Chondrocyte (in vitro differentiated cells): Measurements from ENCODE around the gene CD47. TPM values are rescaled to one million over a fixed set of nuclear protein-coding genes. Genes with fewer than 3 reads are reported as not detected.

Experiments
- DNase-seq: peaks from one replicate; pipeline ENCODE4 v3.0.0; 2021; ENCODE audit warnings: mixed read lengths, low spot score
- H3K27ac Mint-ChIP-seq: one replicate; pipeline ENCODE4 v1.8.0; 2021; ENCODE audit warnings: mild to moderate bottlenecking, moderate library complexity, mixed read lengths; ENCODE audit not compliant: unreplicated experiment
- H3K27me3 Mint-ChIP-seq: 2 replicates; pipeline ENCODE4 v1.8.0; 2021; ENCODE audit warnings: low read depth, mixed read lengths
- H3K36me3 Mint-ChIP-seq: 2 replicates; pipeline ENCODE4 v1.8.0; 2021; ENCODE audit warnings: low read depth, mixed read lengths
- H3K4me1 Mint-ChIP-seq: 2 replicates; pipeline ENCODE4 v1.8.0; 2021; ENCODE audit warnings: low read depth, mild to moderate bottlenecking, mixed read lengths
- H3K4me3 Mint-ChIP-seq: one replicate; pipeline ENCODE4 v1.8.0; 2021; ENCODE audit warnings: mild to moderate bottlenecking, moderate library complexity, mixed read lengths; ENCODE audit not compliant: unreplicated experiment
- H3K9me3 Mint-ChIP-seq: 2 replicates; pipeline ENCODE4 v1.8.0; 2021; ENCODE audit warnings: low read depth, mixed read lengths
- CTCF ChIP-seq: fragments of 200-600 bp; sonication (generic); IDR thresholded peaks from 2 replicates; pipeline ENCODE4 v1.5.0; 2021; ENCODE audit warnings: antibody characterized with exemption, mild to moderate bottlenecking, moderate library complexity
- total RNA-seq: library from RNA; stranded (reverse); gene quantifications from 3 replicates; pipeline ENCODE4 v1.2.1, GENCODE V29; 2021

The CD47 gene
- total RNA-seq, 1 donor from 2014 or later, result 43.1 TPM

DNA sequence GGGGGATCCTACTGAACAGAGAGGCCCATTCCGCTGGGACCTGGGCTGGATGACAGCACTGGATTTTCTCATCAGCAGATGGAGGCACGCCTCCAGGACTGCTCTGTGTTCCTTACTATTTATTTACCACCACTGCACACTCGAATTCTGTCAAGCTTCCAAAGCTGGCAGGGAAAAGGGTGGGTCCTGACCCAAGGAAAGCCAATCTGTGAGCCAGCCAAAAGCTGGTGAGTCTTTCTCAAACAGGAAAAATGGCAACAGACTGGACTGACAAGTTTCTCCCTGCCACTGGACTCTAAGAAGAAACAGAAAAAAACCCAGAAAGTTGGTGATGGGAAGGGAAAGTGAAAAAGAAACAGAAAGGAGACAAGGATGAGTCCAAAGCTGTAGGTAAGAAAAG lies 37.8 kb downstream of the CD47 start:
- no peak overlapping the region for H3K27ac Mint-ChIP-seq
- no peaks in the 10 kb centered on the region for H3K27me3 Mint-ChIP-seq
- no peak overlapping the region for H3K4me3 Mint-ChIP-seq
- DNase-seq, result no peak
- no peaks in the 10 kb centered on the region for H3K4me1 Mint-ChIP-seq
- TF ChIP-seq CTCF, result no peak
- H3K9me3 Mint-ChIP-seq, result no peaks in the 10 kb centered on the region
- peaks cover 23% of the 10 kb centered on the region for H3K36me3 Mint-ChIP-seq

GRCh38 chr3:108051005-108051404 lies 39.8 kb downstream of the CD47 start:
- Mint-ChIP-seq H3K27me3 (no peaks in the 10 kb centered on the region), H3K9me3 (no peaks in the 10 kb centered on the region), H3K4me1 (no peaks in the 10 kb centered on the region), H3K27ac (no peak overlapping the region), H3K36me3 (peaks cover 21% of the 10 kb centered on the region), H3K4me3 (no peak overlapping the region)
- no peak for TF ChIP-seq CTCF
- no peak for DNase-seq

GRCh38 chr3:108047987-108048386 lies 42.8 kb downstream of the CD47 start:
- DNase-seq, result no peak
- Mint-ChIP-seq H3K36me3 (peaks cover 20% of the 10 kb centered on the region), H3K4me3 (no peak overlapping the region), H3K27me3 (no peaks in the 10 kb centered on the region), H3K9me3 (no peaks in the 10 kb centered on the region), H3K27ac (no peak overlapping the region), H3K4me1 (no peaks in the 10 kb centered on the region)
- TF ChIP-seq CTCF, result no peak

GRCh38 chr3:108046247-108046646 lies 44.6 kb downstream of the CD47 start:
- no peaks in the 10 kb centered on the region for H3K4me1 Mint-ChIP-seq
- peaks cover 11% of the 10 kb centered on the region for H3K36me3 Mint-ChIP-seq
- no peak overlapping the region for H3K27ac Mint-ChIP-seq
- DNase-seq, result no peak
- no peaks in the 10 kb centered on the region for H3K9me3 Mint-ChIP-seq
- H3K4me3 Mint-ChIP-seq, result no peak overlapping the region
- H3K27me3 Mint-ChIP-seq, result no peaks in the 10 kb centered on the region
- no peak for TF ChIP-seq CTCF

DNA sequence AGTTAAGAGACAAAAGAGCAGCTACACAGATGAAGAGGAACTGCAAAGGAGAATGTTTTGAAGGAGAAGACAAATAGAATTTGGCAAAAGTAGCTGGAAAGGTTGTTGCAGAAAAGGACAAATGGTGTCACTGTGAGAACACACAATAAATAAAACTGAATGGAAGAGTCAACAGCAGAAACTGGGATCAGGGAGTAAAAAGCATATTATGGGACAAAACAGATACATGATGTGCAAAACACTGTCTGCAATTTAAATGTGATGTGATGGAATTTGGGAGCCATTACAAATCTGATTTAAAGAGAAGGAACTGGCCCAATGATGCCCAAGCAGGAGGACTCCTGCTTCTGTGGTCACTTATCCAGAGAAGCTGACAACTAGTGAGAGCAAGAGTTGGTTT lies 46.1 kb downstream of the CD47 start:
- Mint-ChIP-seq H3K27me3 (no peaks in the 10 kb centered on the region), H3K27ac (no peak overlapping the region), H3K4me1 (no peaks in the 10 kb centered on the region), H3K36me3 (peaks cover 14% of the 10 kb centered on the region), H3K4me3 (no peak overlapping the region), H3K9me3 (no peaks in the 10 kb centered on the region)
- TF ChIP-seq CTCF, result no peak
- no peak for DNase-seq
